Mesendoderm (in vitro differentiated cells): ENCODE data around the gene MARCKS.

Experiments used
- DNase-seq: peaks from one replicate; pipeline ENCODE4 v3.0.0; 2013
- H2AK5ac ChIP-seq: 2 replicates; pipeline ENCODE4 v1.6.1; 2013; ENCODE audit warnings: low read length, inconsistent platforms
- H2BK120ac ChIP-seq: 2 replicates; pipeline ENCODE4 v1.6.1; 2013; ENCODE audit warnings: low read depth, mild to moderate bottlenecking, low read length, moderate library complexity, mixed read lengths
- H2BK15ac ChIP-seq: replicated peaks from 2 replicates; pipeline ENCODE4 v1.6.1; 2013; ENCODE audit warnings: low read depth, mild to moderate bottlenecking, moderate library complexity
- H2BK5ac ChIP-seq: 2 replicates; pipeline ENCODE4 v1.6.1; 2013; ENCODE audit warnings: low read length, inconsistent platforms
- H3K18ac ChIP-seq: 2 replicates; pipeline ENCODE4 v1.6.1; 2013; ENCODE audit warnings: mild to moderate bottlenecking, low read length, mixed read lengths
- H3K23ac ChIP-seq: one replicate; pipeline ENCODE4 v1.6.1; 2013; ENCODE audit warnings: low read length
- H3K27ac ChIP-seq: 2 replicates; pipeline ENCODE4 v1.5.1; 2013; ENCODE audit warnings: low read depth, mild to moderate bottlenecking, inconsistent platforms, low read length, moderate library complexity
- H3K27me3 ChIP-seq: 2 replicates; pipeline ENCODE4 v1.6.1; 2013; ENCODE audit warnings: low read length, control low read depth, mild to moderate bottlenecking, inconsistent platforms; ENCODE audit not compliant: insufficient read depth, poor library complexity
- H3K36me3 ChIP-seq: 2 replicates; pipeline ENCODE4 v1.6.1; 2013; ENCODE audit warnings: low read length, inconsistent platforms; ENCODE audit not compliant: control insufficient read depth, insufficient read depth
- H3K4ac ChIP-seq: one replicate; pipeline ENCODE4 v1.6.1; 2013; ENCODE audit warnings: low read depth, mild to moderate bottlenecking, low read length, moderate library complexity
- H3K4me1 ChIP-seq: 2 replicates; pipeline ENCODE4 v1.6.1; 2013; ENCODE audit warnings: low read depth, low read length, inconsistent platforms; ENCODE audit not compliant: control insufficient read depth
- H3K4me2 ChIP-seq: 2 replicates; pipeline ENCODE4 v1.6.1; 2013; ENCODE audit warnings: low read length
- H3K4me3 ChIP-seq: 2 replicates; pipeline ENCODE4 v1.5.1; 2013; ENCODE audit warnings: mild to moderate bottlenecking, low read length
- H3K56ac ChIP-seq: one replicate; pipeline ENCODE4 v1.6.1; 2013; ENCODE audit warnings: low read length
- H3K79me1 ChIP-seq: 2 replicates; pipeline ENCODE4 v1.6.1; 2013; ENCODE audit warnings: low read length, inconsistent platforms
- H3K79me2 ChIP-seq: 2 replicates; pipeline ENCODE4 v1.6.1; 2013; ENCODE audit warnings: mild to moderate bottlenecking, low read length; ENCODE audit not compliant: control insufficient read depth, insufficient read depth
- H3K9ac ChIP-seq: 2 replicates; pipeline ENCODE4 v1.6.1; 2013; ENCODE audit warnings: low read length, inconsistent platforms
- H4K5ac ChIP-seq: one replicate; pipeline ENCODE4 v1.6.1; 2013; ENCODE audit warnings: low read length
- H4K8ac ChIP-seq: one replicate; pipeline ENCODE4 v1.6.1; 2013; ENCODE audit warnings: low read depth, mild to moderate bottlenecking, control low read depth, low read length, moderate library complexity
- WGBS: extraction: QIAGEN DNeasy Blood & Tissue Kit; methylation state at CpG from one replicate; pipeline ENCODE4 v1.1.7; 2013; ENCODE audit warnings: low lambda C conversion rate, missing lambda C conversion rate; ENCODE audit not compliant: insufficient coverage; ENCODE audit errors: extremely low coverage; 5-methylcytosine and 5-hydroxymethylcytosine counted together

The MARCKS gene

DNA sequence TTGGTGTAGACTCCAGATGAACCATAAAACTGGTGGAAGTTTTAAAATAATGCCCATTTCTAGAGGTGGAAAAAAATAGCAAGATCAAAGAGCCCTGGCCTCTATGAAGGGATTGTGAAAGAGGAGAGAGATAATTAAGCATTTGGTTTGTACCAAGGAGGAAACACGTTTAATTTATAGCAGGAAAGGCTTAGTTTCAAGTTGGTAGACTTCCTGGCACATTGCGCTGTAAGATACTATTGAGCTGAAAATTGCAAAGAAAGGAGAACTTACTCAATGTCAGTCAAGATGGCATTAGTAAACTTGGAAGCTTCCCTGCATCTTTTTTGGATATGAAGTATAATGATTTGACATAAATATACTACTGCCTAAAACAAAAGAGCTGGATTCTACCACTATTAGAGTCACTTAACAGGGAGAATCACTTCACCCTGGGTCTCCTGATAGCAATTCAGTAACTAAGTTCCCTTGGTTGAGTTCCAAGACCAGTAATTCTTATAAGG, 24.4 kb downstream of the MARCKS start:
- no peak overlapping the region for H3K4me3 ChIP-seq
- no peak overlapping the region for H3K56ac ChIP-seq
- no peak overlapping the region for H2BK5ac ChIP-seq
- no peaks in the 10 kb centered on the region for H3K36me3 ChIP-seq
- H3K79me2 ChIP-seq, result no peaks in the 10 kb centered on the region
- no peak for DNase-seq
- H3K4me1 ChIP-seq, result no peaks in the 10 kb centered on the region
- H3K4me2 ChIP-seq, result no peak overlapping the region
- H3K23ac ChIP-seq, result no peak overlapping the region
- H3K27me3 ChIP-seq, result no peaks in the 10 kb centered on the region
- H2BK15ac ChIP-seq, result no peak overlapping the region
- no CpG with 5 or more reads among the region's 2 CpGs for WGBS
- H4K8ac ChIP-seq, result no peak overlapping the region
- H3K4ac ChIP-seq, result no peak overlapping the region
- H2BK120ac ChIP-seq, result no peak overlapping the region
- H4K5ac ChIP-seq, result no peak overlapping the region
- no peak overlapping the region for H3K27ac ChIP-seq
- H3K18ac ChIP-seq, result no peak overlapping the region
- no peaks in the 10 kb centered on the region for H3K79me1 ChIP-seq
- no peak overlapping the region for H2AK5ac ChIP-seq
- H3K9ac ChIP-seq, result no peak overlapping the region

DNA sequence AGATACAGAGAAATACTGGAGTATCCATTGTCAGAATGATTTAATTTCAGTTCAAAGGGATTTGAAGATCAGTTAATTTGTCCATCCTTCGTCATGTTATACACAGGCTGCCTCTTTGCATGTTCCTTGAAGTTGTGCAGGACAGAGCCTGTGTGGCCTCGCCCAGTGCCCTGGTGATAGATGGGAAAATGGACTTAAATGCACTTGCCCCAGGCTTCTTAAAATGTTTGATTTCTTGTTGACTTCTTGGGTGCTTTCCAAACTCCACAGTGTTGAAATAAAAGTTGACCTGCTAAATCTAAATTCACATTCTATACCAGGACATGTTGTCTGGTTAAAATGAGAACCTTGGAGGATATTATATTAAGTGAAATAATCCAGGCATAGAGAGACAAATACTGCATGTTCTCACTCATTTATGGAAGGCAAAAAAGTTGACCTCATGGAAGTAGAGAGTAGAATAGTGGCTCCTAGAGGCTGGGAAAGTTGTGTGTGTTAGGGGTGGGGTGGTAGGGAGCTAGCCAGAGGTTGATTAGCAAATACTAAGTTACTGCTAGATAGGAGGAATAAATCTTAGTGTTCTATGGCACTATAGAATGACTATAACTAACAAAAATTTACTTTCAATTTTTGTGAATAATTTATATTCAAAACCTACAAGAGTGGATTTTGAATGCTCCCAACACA, 25.3 kb downstream of the MARCKS start:
- DNase-seq, result no peak
- no peak overlapping the region for H4K8ac ChIP-seq
- no peak overlapping the region for H2BK15ac ChIP-seq
- no peak overlapping the region for H3K27ac ChIP-seq
- no peaks in the 10 kb centered on the region for H3K79me1 ChIP-seq
- no peak overlapping the region for H3K4me3 ChIP-seq
- H3K79me2 ChIP-seq, result no peaks in the 10 kb centered on the region
- H2BK120ac ChIP-seq, result no peak overlapping the region
- H3K23ac ChIP-seq, result no peak overlapping the region
- H3K18ac ChIP-seq, result no peak overlapping the region
- no peak overlapping the region for H4K5ac ChIP-seq
- H3K4me1 ChIP-seq, result no peaks in the 10 kb centered on the region
- H3K56ac ChIP-seq, result no peak overlapping the region
- no peak overlapping the region for H3K4ac ChIP-seq
- H3K27me3 ChIP-seq, result no peaks in the 10 kb centered on the region
- H2AK5ac ChIP-seq, result no peak overlapping the region
- H2BK5ac ChIP-seq, result no peak overlapping the region
- no peak overlapping the region for H3K4me2 ChIP-seq
- no peak overlapping the region for H3K9ac ChIP-seq
- no CpG with 5 or more reads among the region's 2 CpGs for WGBS
- H3K36me3 ChIP-seq, result no peaks in the 10 kb centered on the region

DNA sequence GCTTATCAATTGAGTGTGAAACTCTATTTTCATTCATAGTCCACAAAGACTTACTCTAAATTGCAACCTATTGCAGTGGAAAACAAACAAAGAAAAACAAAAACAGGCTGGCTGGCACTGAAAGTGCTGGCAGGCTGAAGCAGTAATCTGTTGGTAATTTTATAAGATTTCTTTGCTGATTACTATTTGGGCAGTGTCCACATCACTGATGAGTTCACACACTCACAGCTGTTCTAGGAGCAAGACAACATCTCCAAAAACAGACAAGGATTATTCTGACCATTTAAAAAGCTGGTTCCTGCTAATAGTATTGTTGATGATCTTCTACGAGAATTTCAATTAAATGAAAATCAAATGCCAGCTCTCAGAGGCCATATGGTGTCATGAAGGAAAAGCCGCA, 26.9 kb downstream of the MARCKS start:
- Histone ChIP-seq H3K27ac (no peak overlapping the region), H3K18ac (no peak overlapping the region), H3K79me2 (no peaks in the 10 kb centered on the region), H3K4ac (no peak overlapping the region), H2BK120ac (no peak overlapping the region), H3K56ac (no peak overlapping the region), H3K4me3 (no peak overlapping the region), H3K36me3 (no peaks in the 10 kb centered on the region), H4K5ac (no peak overlapping the region), H2AK5ac (no peak overlapping the region), H3K79me1 (no peaks in the 10 kb centered on the region), H3K23ac (no peak overlapping the region), H3K4me2 (no peak overlapping the region), H2BK5ac (no peak overlapping the region), H3K9ac (no peak overlapping the region), H2BK15ac (no peak overlapping the region), H4K8ac (no peak overlapping the region), H3K27me3 (no peaks in the 10 kb centered on the region), H3K4me1 (no peaks in the 10 kb centered on the region)
- no CpG with 5 or more reads among the region's 2 CpGs for WGBS
- DNase-seq, result no peak

DNA sequence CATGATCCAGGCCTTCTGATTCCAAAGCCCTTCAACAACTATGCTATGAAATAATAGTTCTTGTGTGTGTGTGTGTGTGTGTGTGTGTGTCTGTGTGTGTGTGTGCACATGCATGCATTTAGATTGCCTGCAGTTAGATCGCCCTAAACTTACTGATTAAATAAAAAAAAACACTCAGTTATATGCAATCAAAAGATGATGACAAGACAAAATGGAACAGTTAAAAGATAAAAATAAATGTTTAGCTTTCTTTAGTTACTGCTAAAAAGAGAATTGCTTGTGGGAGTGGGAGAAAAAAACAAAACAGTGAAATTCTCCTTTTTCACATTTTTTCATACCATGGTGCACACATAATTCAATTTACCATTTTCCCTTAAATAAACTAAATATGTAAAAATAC, 29.4 kb downstream of the MARCKS start:
- no peak overlapping the region for H2BK120ac ChIP-seq
- no peak for DNase-seq
- H3K27ac ChIP-seq, result no peak overlapping the region
- no peak overlapping the region for H3K4me3 ChIP-seq
- H4K5ac ChIP-seq, result no peak overlapping the region
- no peaks in the 10 kb centered on the region for H3K79me1 ChIP-seq
- H3K79me2 ChIP-seq, result no peaks in the 10 kb centered on the region
- no peak overlapping the region for H3K56ac ChIP-seq
- no peaks in the 10 kb centered on the region for H3K4me1 ChIP-seq
- no peak overlapping the region for H2AK5ac ChIP-seq
- H3K4me2 ChIP-seq, result no peak overlapping the region
- H2BK15ac ChIP-seq, result no peak overlapping the region
- no peaks in the 10 kb centered on the region for H3K27me3 ChIP-seq
- H3K4ac ChIP-seq, result no peak overlapping the region
- no peak overlapping the region for H3K9ac ChIP-seq
- H3K23ac ChIP-seq, result no peak overlapping the region
- H3K36me3 ChIP-seq, result no peaks in the 10 kb centered on the region
- WGBS, result no CpG with 5 or more reads among the region's 1 CpG
- H2BK5ac ChIP-seq, result no peak overlapping the region
- no peak overlapping the region for H3K18ac ChIP-seq
- no peak overlapping the region for H4K8ac ChIP-seq

- no peak overlapping the region for H3K18ac ChIP-seq
- no peak overlapping the region for H3K9ac ChIP-seq
Measured at GRCh38 chr6:113888493-113888892, 31.3 kb downstream of the MARCKS start.

More at GRCh38 chr6:113888493-113888892, 31.3 kb downstream of the MARCKS start:
- no peaks in the 10 kb centered on the region for H3K36me3 ChIP-seq
- H2AK5ac ChIP-seq, result no peak overlapping the region
- H3K27ac ChIP-seq, result no peak overlapping the region
- no peak for DNase-seq
- no peak overlapping the region for H2BK120ac ChIP-seq
- H3K79me1 ChIP-seq, result no peaks in the 10 kb centered on the region
- H2BK15ac ChIP-seq, result no peak overlapping the region
- H3K27me3 ChIP-seq, result no peaks in the 10 kb centered on the region
- H3K56ac ChIP-seq, result no peak overlapping the region
- no peak overlapping the region for H4K8ac ChIP-seq
- H3K23ac ChIP-seq, result no peak overlapping the region
- H3K79me2 ChIP-seq, result no peaks in the 10 kb centered on the region
- no peak overlapping the region for H3K4me2 ChIP-seq
- no peaks in the 10 kb centered on the region for H3K4me1 ChIP-seq
- no peak overlapping the region for H3K4me3 ChIP-seq
- no peak overlapping the region for H4K5ac ChIP-seq
- H2BK5ac ChIP-seq, result no peak overlapping the region
- H3K4ac ChIP-seq, result no peak overlapping the region
